T-helper 9 cell (primary cell): ENCODE results near the gene ZNF783.
"Not testable (repeated sequence)": the region's sequence is repeated elsewhere in the genome, so short reads cannot be mapped to it uniquely, and the experiment has no call there.

Source experiments
- DNase-seq: peaks from one replicate; pipeline ENCODE4 v3.0.0-alpha.2; 2020
- total RNA-seq, 2 donors: gene quantifications; one replicate each; lab custom pipeline; 2026; lab: John Stamatoyannopoulos, UW

The ZNF783 gene
- 39.3 to 68.1 reads per million in 2 donors for total RNA-seq

- peak; percentile 82 for DNase-seq
Observed at GRCh38 chr7:149261829-149262617, at the start of gene ZNF783. Gene ZNF783, plus strand, starts transcription at chr7:149262196. Its CDS starts 138 bp downstream, at chr7:149262334.

GRCh38 chr7:149214020-149214720 lies 47.8 kb upstream of the ZNF783 start:
- DNase-seq, result no peak

- no peak for DNase-seq
Observed at GRCh38 chr7:149216402-149216801, 45.6 kb upstream of the ZNF783 start.

GRCh38 chr7:149217570-149217969 lies 44.4 kb upstream of the ZNF783 start:
- no peak for DNase-seq

GRCh38 chr7:149218469-149219420 lies 43.3 kb upstream of the ZNF783 start:
- no peak for DNase-seq

GRCh38 chr7:149220534-149220933 lies 41.5 kb upstream of the ZNF783 start:
- DNase-seq, result no peak

- no peak for DNase-seq
Observed at GRCh38 chr7:149223176-149223575, 38.8 kb upstream of the ZNF783 start.

GRCh38 chr7:149223761-149224160 lies 38.2 kb upstream of the ZNF783 start:
- no peak for DNase-seq

- DNase-seq, result no peak
Observed at GRCh38 chr7:149224352-149224751, 37.6 kb upstream of the ZNF783 start.

GRCh38 chr7:149225106-149225505 lies 36.9 kb upstream of the ZNF783 start:
- no peak for DNase-seq

GRCh38 chr7:149225656-149226055 lies 36.3 kb upstream of the ZNF783 start:
- DNase-seq, result no peak

GRCh38 chr7:149226366-149226765 lies 35.6 kb upstream of the ZNF783 start:
- not testable (repeated sequence) for DNase-seq

GRCh38 chr7:149226840-149227494 lies 35.0 kb upstream of the ZNF783 start:
- DNase-seq, result no peak

- no peak for DNase-seq
Observed at GRCh38 chr7:149228831-149229471, 33.0 kb upstream of the ZNF783 start.

GRCh38 chr7:149229526-149229925 lies 32.5 kb upstream of the ZNF783 start:
- no peak for DNase-seq

GRCh38 chr7:149232362-149232761 lies 29.6 kb upstream of the ZNF783 start:
- no peak for DNase-seq

- DNase-seq, result not testable (repeated sequence)
Observed at GRCh38 chr7:149233655-149234204, 28.3 kb upstream of the ZNF783 start.

GRCh38 chr7:149237502-149237901 lies 24.5 kb upstream of the ZNF783 start:
- no peak for DNase-seq

GRCh38 chr7:149238051-149238450 lies 23.9 kb upstream of the ZNF783 start:
- no peak for DNase-seq

- peak; percentile 80 for DNase-seq
Observed at GRCh38 chr7:149239345-149240143, 22.5 kb upstream of the ZNF783 start, which contains the start of gene ZNF212. Gene ZNF212, plus strand, starts transcription at chr7:149239651. Its CDS starts 128 bp downstream, at chr7:149239779.
